Stomach (tissue), 4 donors: ENCODE measurements around the gene ARHGAP26.

Source experiments
- CTCF ChIP-seq, 7 experiments: fragments of 450-650 bp in 4 of 7; fragments of 200-600 bp in 3 of 7; sonication (generic) in 3 of 7; IDR thresholded peaks; one replicate each; pipeline ENCODE4 v1.5.1; 2016 to 2019; ENCODE audit warnings: antibody characterized with exemption in 7 of 7, control low read depth in 2 of 7, mild to moderate bottlenecking in 1 of 7
- POLR2A ChIP-seq, 4 donors: fragments of 450-650 bp; IDR thresholded peaks; one replicate each; pipeline ENCODE4 v1.6.1; 2016; ENCODE audit warnings: antibody characterized with exemption in 4 of 4, control low read depth in 2 of 4, mild to moderate bottlenecking in 1 of 4, moderate library complexity in 1 of 4
- POLR2AphosphoS5 ChIP-seq, 3 donors: sonication (generic); formaldehyde crosslinking; IDR thresholded peaks; one replicate each; pipeline ENCODE4 v1.6.1; 2016; ENCODE audit warnings: antibody characterized with exemption in 3 of 3

- no peak for TF ChIP-seq CTCF (IDR thresholded peaks at IDR 0.05)
- TF ChIP-seq POLR2AphosphoS5 (IDR thresholded peaks at IDR 0.05) = no peak
- no peak for TF ChIP-seq POLR2A (IDR thresholded peaks at IDR 0.05)
Measured at GRCh38 chr5:143194713-143195112, 424.5 kb downstream of the ARHGAP26 start.
